SIG-M5 treated with dmso at 0.1 percent for 504 hours (cell line): ENCODE data around the gene COL4A2.

ENCODE experiments used
- DNase-seq: peaks from one replicate; lab custom pipeline; 2025; ENCODE audit not compliant: unreplicated experiment; lab: John Stamatoyannopoulos, UW

COL4A2 gene

GRCh38 chr13:110306960-110307766 lies at the start of gene COL4A2, which contains the start of gene COL4A1:
Gene COL4A2 (plus strand): TSS chr13:110307284. CDS start chr13:110307904, 620 bp downstream.
Gene COL4A1 (minus strand): TSS chr13:110307157. CDS start chr13:110307027, 130 bp downstream.
- no peak for DNase-seq

- no peak for DNase-seq
Measured at GRCh38 chr13:110257408-110257807, 49.7 kb upstream of the COL4A2 start.

- no peak for DNase-seq
Measured at GRCh38 chr13:110258876-110259631, 48.0 kb upstream of the COL4A2 start.

GRCh38 chr13:110259651-110260050 lies 47.4 kb upstream of the COL4A2 start:
- no peak for DNase-seq

- no peak for DNase-seq
Measured at GRCh38 chr13:110261166-110262081, 45.7 kb upstream of the COL4A2 start.

- DNase-seq: no peak
Measured at GRCh38 chr13:110262082-110262436, 45.0 kb upstream of the COL4A2 start.

- no peak for DNase-seq
Measured at GRCh38 chr13:110262508-110263291, 44.4 kb upstream of the COL4A2 start.

- no peak for DNase-seq
Measured at GRCh38 chr13:110263404-110263803, 43.7 kb upstream of the COL4A2 start.

GRCh38 chr13:110263888-110264287 lies 43.2 kb upstream of the COL4A2 start:
- DNase-seq: no peak

GRCh38 chr13:110264685-110265275 lies 42.3 kb upstream of the COL4A2 start:
- no peak for DNase-seq

- DNase-seq: no peak
Measured at GRCh38 chr13:110265341-110265681, 41.8 kb upstream of the COL4A2 start.

- DNase-seq: no peak
Measured at GRCh38 chr13:110265682-110266430, 41.2 kb upstream of the COL4A2 start.

- DNase-seq: no peak
Measured at GRCh38 chr13:110266431-110266809, 40.7 kb upstream of the COL4A2 start.

- no peak for DNase-seq
Measured at GRCh38 chr13:110266983-110267382, 40.1 kb upstream of the COL4A2 start.

GRCh38 chr13:110268061-110268460 lies 39.0 kb upstream of the COL4A2 start:
- no peak for DNase-seq

- DNase-seq: no peak
Measured at GRCh38 chr13:110268576-110269185, 38.4 kb upstream of the COL4A2 start.

GRCh38 chr13:110269509-110270185 lies 37.4 kb upstream of the COL4A2 start:
- DNase-seq: no peak

GRCh38 chr13:110270507-110270906 lies 36.6 kb upstream of the COL4A2 start:
- no peak for DNase-seq
